ENCODE results near the gene MROH7. TPM values are rescaled to one million over a fixed set of nuclear protein-coding genes. Genes with fewer than 3 reads are reported as not detected.

MROH7 gene
- polyA plus RNA-seq, 1 donor from 2014 or later, result not detected

GRCh38 chr1:54653036-54653435 is 11.4 kb downstream of the MROH7 start:
- Mint-ChIP-seq H3K4me1 (no peaks in the 10 kb centered on the region), H3K4me3 (no peak overlapping the region), H3K36me3 (no peaks in the 10 kb centered on the region), H3K27ac (no peak overlapping the region), H3K27me3 (peaks cover 8% of the 10 kb centered on the region), H3K9me3 (peaks cover 2% of the 10 kb centered on the region in 3 donors)

- Mint-ChIP-seq H3K27ac (peak overlapping the region in 1 of 3 donors; percentile 64), H3K36me3 (peaks cover 2% of the 10 kb centered on the region), H3K27me3 (peaks cover 6% of the 10 kb centered on the region), H3K4me1 (peaks cover 0 to 2% (median 0%) of the 10 kb centered on the region in 3 donors), H3K4me3 (no peak overlapping the region), H3K9me3 (peaks cover 4 to 15% (median 6%) of the 10 kb centered on the region in 3 donors)
Measured at GRCh38 chr1:54658164-54658913, 16.8 kb downstream of the MROH7 start.

DNA sequence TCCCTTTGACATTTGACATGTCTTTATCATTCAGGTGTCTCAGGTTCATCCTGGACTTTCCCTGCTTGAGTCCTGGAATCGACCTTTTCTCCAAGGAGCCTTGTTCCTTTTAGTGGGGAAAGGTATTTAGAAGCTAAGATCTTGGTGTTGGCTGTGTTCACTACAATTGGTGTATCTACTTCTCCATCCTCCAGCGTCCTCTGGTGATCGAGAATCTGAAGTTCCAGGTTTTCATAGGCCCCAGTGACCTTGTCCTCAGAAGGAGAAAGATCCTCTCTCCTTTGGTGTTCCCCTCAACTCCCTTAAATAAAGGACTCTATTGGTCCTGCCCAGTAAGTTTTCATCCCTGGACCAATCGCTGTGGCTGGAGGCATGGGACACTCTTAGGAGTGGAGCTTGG is 22.1 kb downstream of the MROH7 start:
- H3K27me3 Mint-ChIP-seq, result peaks cover 8% of the 10 kb centered on the region
- H3K27ac Mint-ChIP-seq, result no peak overlapping the region
- H3K36me3 Mint-ChIP-seq, result peaks cover 2% of the 10 kb centered on the region
- peaks cover 0 to 9% (median under 1%) of the 10 kb centered on the region in 3 donors for H3K9me3 Mint-ChIP-seq
- H3K4me3 Mint-ChIP-seq, result peak overlapping the region in 1 of 4 donors; percentile 54
- H3K4me1 Mint-ChIP-seq, result peaks cover 0 to 2% (median 0%) of the 10 kb centered on the region in 3 donors

GRCh38 chr1:54664364-54664763 is 22.8 kb downstream of the MROH7 start:
- Mint-ChIP-seq H3K9me3 (peaks cover 0 to 7% (median 0%) of the 10 kb centered on the region in 3 donors), H3K4me1 (peaks cover 0 to 2% (median 0%) of the 10 kb centered on the region in 3 donors), H3K27ac (no peak overlapping the region), H3K36me3 (peaks cover 2% of the 10 kb centered on the region), H3K4me3 (no peak overlapping the region), H3K27me3 (peaks cover 8% of the 10 kb centered on the region)

- H3K4me3 Mint-ChIP-seq, result no peak overlapping the region
- no peak overlapping the region for H3K27ac Mint-ChIP-seq
- peaks cover 5% of the 10 kb centered on the region for H3K27me3 Mint-ChIP-seq
- H3K9me3 Mint-ChIP-seq, result peaks cover 0 to 3% (median 0%) of the 10 kb centered on the region in 3 donors
- peaks cover 2% of the 10 kb centered on the region for H3K36me3 Mint-ChIP-seq
- H3K4me1 Mint-ChIP-seq, result no peaks in the 10 kb centered on the region
Measured at GRCh38 chr1:54665852-54666251, 24.3 kb downstream of the MROH7 start.

DNA sequence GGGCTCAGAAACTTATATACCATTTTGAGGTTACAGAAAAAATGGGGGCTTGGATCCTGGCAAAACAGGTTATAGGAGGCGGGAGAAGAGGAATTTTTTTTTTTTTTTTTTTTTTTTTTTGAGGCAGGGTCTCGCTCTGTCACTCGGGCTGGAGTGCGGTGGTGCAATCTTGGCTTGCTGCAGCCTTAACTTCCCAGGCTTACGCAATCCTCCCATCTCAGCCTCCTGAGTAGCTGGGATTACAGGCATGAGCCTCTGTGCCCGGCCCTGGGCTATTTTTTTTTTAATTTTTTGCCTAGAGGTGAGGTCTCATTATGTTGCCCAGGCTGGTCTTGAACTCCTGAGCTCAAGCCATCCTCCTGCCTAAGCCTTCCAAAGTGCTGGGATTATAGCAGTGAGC is 24.7 kb downstream of the MROH7 start:
- no peak overlapping the region for H3K4me3 Mint-ChIP-seq
- peaks cover 2% of the 10 kb centered on the region for H3K36me3 Mint-ChIP-seq
- no peaks in the 10 kb centered on the region for H3K4me1 Mint-ChIP-seq
- H3K27me3 Mint-ChIP-seq, result peaks cover 5% of the 10 kb centered on the region
- no peak overlapping the region for H3K27ac Mint-ChIP-seq
- H3K9me3 Mint-ChIP-seq, result peaks cover 0 to 3% (median 0%) of the 10 kb centered on the region in 3 donors

DNA sequence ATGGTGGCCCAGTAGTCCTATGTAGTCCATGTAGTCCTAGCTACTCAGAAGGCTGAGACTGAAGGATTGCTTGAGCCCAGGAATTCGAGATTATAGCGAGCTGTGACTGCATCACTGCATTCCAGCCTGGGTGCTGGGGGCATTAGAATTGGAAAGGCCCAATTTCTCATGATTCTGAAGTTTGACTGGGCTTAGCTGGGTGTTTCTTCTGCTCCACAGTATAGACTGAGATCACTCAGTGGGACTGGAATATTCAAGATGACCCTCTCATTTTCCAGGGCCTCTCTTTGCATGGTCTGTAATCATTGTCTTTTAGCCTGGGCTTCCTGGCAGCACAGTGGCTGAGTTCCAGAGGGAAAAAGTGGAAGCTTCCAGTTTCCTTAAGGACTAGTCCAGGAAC is 26.2 kb downstream of the MROH7 start:
- Mint-ChIP-seq H3K4me3 (no peak overlapping the region), H3K27ac (no peak overlapping the region), H3K27me3 (peaks cover 7% of the 10 kb centered on the region), H3K4me1 (no peaks in the 10 kb centered on the region), H3K9me3 (peaks cover 0 to 3% (median 0%) of the 10 kb centered on the region in 3 donors), H3K36me3 (no peaks in the 10 kb centered on the region)

- no peaks in the 10 kb centered on the region for H3K36me3 Mint-ChIP-seq
- H3K4me3 Mint-ChIP-seq, result no peak overlapping the region
- H3K4me1 Mint-ChIP-seq, result no peaks in the 10 kb centered on the region
- H3K27ac Mint-ChIP-seq, result no peak overlapping the region
- H3K9me3 Mint-ChIP-seq, result peaks cover 0 to 3% (median 3%) of the 10 kb centered on the region in 3 donors
- peaks cover 7% of the 10 kb centered on the region for H3K27me3 Mint-ChIP-seq
Measured at GRCh38 chr1:54668567-54668966, 27.0 kb downstream of the MROH7 start.

GRCh38 chr1:54671985-54672608 is 30.5 kb downstream of the MROH7 start:
- peaks cover 3% of the 10 kb centered on the region for H3K27me3 Mint-ChIP-seq
- peaks cover 0 to 3% (median 0%) of the 10 kb centered on the region in 3 donors for H3K9me3 Mint-ChIP-seq
- no peaks in the 10 kb centered on the region for H3K4me1 Mint-ChIP-seq
- H3K36me3 Mint-ChIP-seq, result no peaks in the 10 kb centered on the region
- H3K4me3 Mint-ChIP-seq, result no peak overlapping the region
- no peak overlapping the region for H3K27ac Mint-ChIP-seq

GRCh38 chr1:54678776-54679643 is 37.4 kb downstream of the MROH7 start:
- Mint-ChIP-seq H3K9me3 (no peaks in the 10 kb centered on the region), H3K4me3 (no peak overlapping the region), H3K36me3 (no peaks in the 10 kb centered on the region), H3K4me1 (peaks cover 0 to 1% (median 0%) of the 10 kb centered on the region in 3 donors), H3K27ac (no peak overlapping the region), H3K27me3 (no peaks in the 10 kb centered on the region)

DNA sequence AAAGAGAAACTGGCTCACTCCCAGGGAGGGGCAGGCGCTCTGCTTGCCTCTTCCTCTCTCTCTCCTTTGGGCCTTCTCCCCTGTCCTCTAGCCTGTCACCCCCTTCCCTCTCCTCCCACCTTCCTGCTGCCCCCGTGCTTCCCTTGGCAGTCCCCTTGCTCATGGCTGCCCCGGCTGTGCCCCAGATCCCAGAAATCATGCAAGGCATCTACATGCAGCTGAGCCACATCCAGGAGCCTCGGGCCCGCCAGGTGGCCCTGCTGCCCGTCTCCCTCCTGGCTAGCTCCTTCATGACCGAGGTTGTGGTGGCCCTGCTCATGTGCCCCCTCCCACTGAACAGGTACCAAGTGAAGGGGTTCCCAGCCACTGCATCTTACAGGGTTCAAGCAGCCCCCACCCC is 38.1 kb downstream of the MROH7 start:
- Mint-ChIP-seq H3K27ac (no peak overlapping the region), H3K36me3 (no peaks in the 10 kb centered on the region), H3K4me3 (no peak overlapping the region), H3K27me3 (peaks cover under 1% of the 10 kb centered on the region), H3K4me1 (peaks cover 0 to 1% (median 0%) of the 10 kb centered on the region in 3 donors), H3K9me3 (no peaks in the 10 kb centered on the region)

GRCh38 chr1:54680387-54680786 is 38.8 kb downstream of the MROH7 start:
- H3K4me3 Mint-ChIP-seq, result no peak overlapping the region
- peak overlapping the region in 1 of 3 donors; percentile 57 for H3K27ac Mint-ChIP-seq

DNA sequence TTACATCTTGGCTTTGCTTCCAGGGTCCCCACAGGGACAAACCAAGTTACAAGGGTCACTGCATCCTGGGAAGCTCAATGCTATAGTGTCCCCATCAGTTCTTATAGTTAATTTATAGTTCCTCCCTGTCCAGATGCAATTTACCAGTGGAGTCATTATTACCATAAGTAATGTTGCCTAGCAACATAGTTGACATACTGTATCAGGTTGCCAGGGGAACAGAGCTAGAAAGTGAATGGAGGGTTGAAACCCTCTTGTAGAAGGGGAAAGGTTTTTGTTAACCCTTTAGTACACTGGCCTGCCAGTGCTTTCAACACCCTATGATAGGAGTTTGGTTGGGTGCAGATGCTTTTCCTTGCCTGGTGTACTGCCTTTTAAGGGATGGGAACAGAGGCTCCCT is 39.8 kb downstream of the MROH7 start:
- no peak overlapping the region for H3K27ac Mint-ChIP-seq
- H3K4me1 Mint-ChIP-seq, result peaks cover 0 to 1% (median 0%) of the 10 kb centered on the region in 3 donors
- no peaks in the 10 kb centered on the region for H3K36me3 Mint-ChIP-seq
- H3K4me3 Mint-ChIP-seq, result no peak overlapping the region
- peaks cover 2% of the 10 kb centered on the region for H3K27me3 Mint-ChIP-seq
- no peaks in the 10 kb centered on the region for H3K9me3 Mint-ChIP-seq

More at GRCh38 chr1:54680387-54680786, 38.8 kb downstream of the MROH7 start:
- Mint-ChIP-seq H3K36me3 (no peaks in the 10 kb centered on the region), H3K27me3 (peaks cover 2% of the 10 kb centered on the region), H3K9me3 (no peaks in the 10 kb centered on the region), H3K4me1 (peaks cover 0 to 1% (median 0%) of the 10 kb centered on the region in 3 donors)

GRCh38 chr1:54683453-54683852 is 41.9 kb downstream of the MROH7 start:
- Mint-ChIP-seq H3K4me1 (no peaks in the 10 kb centered on the region), H3K9me3 (no peaks in the 10 kb centered on the region), H3K4me3 (no peak overlapping the region), H3K36me3 (no peaks in the 10 kb centered on the region), H3K27me3 (peaks cover 4% of the 10 kb centered on the region), H3K27ac (no peak overlapping the region)
